ENCODE measurements around the gene ACTR3.

Gene ACTR3

GRCh38 chr2:113894156-113894743, 4.4 kb downstream of the ACTR3 start:
- peak overlapping the region; percentile 44 for H3K4me3 ChIP-seq (replicated peaks; ENCODE audit: insufficient read depth, low read length)
- no peaks in the 10 kb centered on the region for H3K27me3 ChIP-seq (ENCODE audit: insufficient read depth, poor library complexity, severe bottlenecking)
- DNase-seq (ENCODE audit: low read depth in 1 of 2, low spot score in 1 of 2), result peak; percentile 76 to 79
- peak overlapping the region; percentile 99 for H3K27ac ChIP-seq (replicated peaks)
- TF ChIP-seq CTCF (IDR thresholded peaks at IDR 0.05; ENCODE audit: insufficient read depth, low read length), result no peak
- peak; percentile 47; the same call in 1 of the 2 replicates for TF ChIP-seq POLR2AphosphoS5 (IDR thresholded peaks at IDR 0.05; ENCODE audit: low read depth)
- TF ChIP-seq REST (IDR thresholded peaks at IDR 0.05; ENCODE audit: insufficient replicate concordance, low read depth), result no peak
- TF ChIP-seq SPI1 (IDR thresholded peaks at IDR 0.05; ENCODE audit: borderline replicate concordance, low read depth), result no peak

GRCh38 chr2:113895301-113895700, 5.4 kb downstream of the ACTR3 start:
- DNase-seq (ENCODE audit: low read depth in 1 of 2, low spot score in 1 of 2), result no peak
- no peak for TF ChIP-seq GABPA (IDR thresholded peaks at IDR 0.05; ENCODE audit: low read depth)
- TF ChIP-seq SPI1 (IDR thresholded peaks at IDR 0.05; ENCODE audit: borderline replicate concordance, low read depth), result no peak
- TF ChIP-seq POLR2AphosphoS5 (IDR thresholded peaks at IDR 0.05; ENCODE audit: low read depth), result no peak
- TF ChIP-seq REST (IDR thresholded peaks at IDR 0.05; ENCODE audit: insufficient replicate concordance, low read depth), result no peak
- TF ChIP-seq CTCF (IDR thresholded peaks at IDR 0.05; ENCODE audit: insufficient read depth, low read length), result no peak
- Histone ChIP-seq H3K4me3 (replicated peaks; ENCODE audit: insufficient read depth, low read length) (peak overlapping the region; percentile 44; the same call in 1 of the 2 replicates), H3K27me3 (ENCODE audit: insufficient read depth, poor library complexity, severe bottlenecking) (no peaks in the 10 kb centered on the region), H3K27ac (replicated peaks) (peak overlapping the region; percentile 99)

- DNase-seq (ENCODE audit: low read depth in 1 of 2, low spot score in 1 of 2), result no peak
- Histone ChIP-seq H3K27me3 (ENCODE audit: insufficient read depth, poor library complexity, severe bottlenecking) (no peaks in the 10 kb centered on the region), H3K4me3 (replicated peaks; ENCODE audit: insufficient read depth, low read length) (no peak overlapping the region)
Measured at GRCh38 chr2:113895819-113896563, 6.1 kb downstream of the ACTR3 start.

More at GRCh38 chr2:113895819-113896563, 6.1 kb downstream of the ACTR3 start:
- peak overlapping the region; percentile 99 for H3K27ac ChIP-seq (replicated peaks)
- TF ChIP-seq POLR2AphosphoS5 (IDR thresholded peaks at IDR 0.05; ENCODE audit: low read depth), result no peak
- TF ChIP-seq GABPA (IDR thresholded peaks at IDR 0.05; ENCODE audit: low read depth), result no peak
- TF ChIP-seq CTCF (IDR thresholded peaks at IDR 0.05; ENCODE audit: insufficient read depth, low read length), result no peak
- no peak for TF ChIP-seq SPI1 (IDR thresholded peaks at IDR 0.05; ENCODE audit: borderline replicate concordance, low read depth)
- no peak for TF ChIP-seq REST (IDR thresholded peaks at IDR 0.05; ENCODE audit: insufficient replicate concordance, low read depth)

All from HL-60 (cell line).